Pancreas (tissue), 10 donors: ENCODE results near the gene GATA1. TPM values are rescaled to one million over a fixed set of nuclear protein-coding genes. Genes with fewer than 3 reads are reported as not detected.

Source experiments
- ATAC-seq, 4 donors: fragments of 200-7000 bp; cut with Tn5 transposase; one replicate each; pipeline versions ENCODE4 v1.8.0 to v1.9.1; 2020; ENCODE audit warnings: mild to moderate bottlenecking in 4 of 4, moderate library complexity in 4 of 4
- DNase-seq, 6 donors: peaks; one replicate each; pipeline ENCODE4 v3.0.0-alpha.2; 2020
- FAIRE-seq: peaks from 2 replicates; lab custom pipeline; 2012; peaks lifted over from hg19 to GRCh38; lab: Jason Lieb, UNC
- H3K27ac ChIP-seq, 4 donors: fragments of 200-600 bp; sonication (generic); 1 replicate in 3 of 4; 2 replicates in 1 of 4; pipeline versions ENCODE4 v1.5.0 to v1.8.0; 2020
- H3K27me3 ChIP-seq, 4 donors: fragments of 200-600 bp; one replicate each; pipeline ENCODE4 v1.8.0; 2021
- H3K36me3 ChIP-seq, 3 donors: fragments of 200-600 bp; sonication (generic) in 1 of 3; one replicate each; pipeline versions ENCODE4 v1.5.0 to v1.8.0; 2020 to 2021
- H3K4me1 ChIP-seq, 3 donors: fragments of 200-600 bp; one replicate each; pipeline ENCODE4 v1.8.0; 2021
- H3K4me3 ChIP-seq, 4 donors: fragments of 200-600 bp; sonication (generic) in 2 of 4; one replicate each; pipeline versions ENCODE4 v1.5.0 to v1.8.0; 2020 to 2021
- H3K9me3 ChIP-seq, 4 donors: fragments of 200-600 bp; one replicate each; pipeline ENCODE4 v1.8.0; 2021
- WGBS, 2 donors: extraction: QIAGEN DNeasy Blood & Tissue Kit; methylation state at CpG; one replicate each; pipeline ENCODE4 v1.1.7; 2013; 5-methylcytosine and 5-hydroxymethylcytosine counted together
- intact Hi-C, 3 donors: fragments of 100-400 bp; cut with DNase I; formaldehyde crosslinking; loops; one replicate each; pipeline versions ENCODE4 v1.11.1 to v1.14.2; 2022
- polyA plus RNA-seq, 2 donors: library from polyadenylated mRNA; stranded (reverse); fragments of 200-250 nt; gene quantifications; one replicate each; pipeline ENCODE4 v1.2.3, GENCODE V29; 2013
- total RNA-seq, 6 donors: library from RNA; stranded (reverse); fragmentation: NEBNext Ultra II Directional in 4 of 6; extraction: Animal tissue kit (Norgen Biotek cat#: 25700) in 4 of 6; gene quantifications; one replicate each; pipeline versions ENCODE4 v1.2.1 to v1.2.4, GENCODE V29; 2021 to 2023
- TF ChIP-seq, protein P1 (sequence below), 4 donors: fragments of 200-600 bp; sonication (generic) in 3 of 4; IDR thresholded peaks; one replicate each; pipeline versions ENCODE4 v1.5.0 to v1.8.0; 2021; ENCODE audit warnings: antibody characterized with exemption in 4 of 4
- donor health status: healthy with polysubstance abuse.
- donor health status: DM: no; HTN: no; CAD: no; lungs with moderate emphysema.
- donor health status: DM: no; HTN: no; CAD: no.
- donor health status: control.
- donor health status: control.
- donor health status: Bipolar disorder and iron deficiency.
- donor health status: DM: yes; HTN: yes; CAD: no.
- donor health status: DM: no; HTN: no; CAD: no.
- donor health status: DM: no; HTN: no; CAD: no.
- donor health status: DM: yes; HTN: yes; CAD: no.

GATA1 gene
- total and polyA plus RNA-seq, 8 donors, result 0.12 to 0.19 TPM; not detected in 6

DNA sequence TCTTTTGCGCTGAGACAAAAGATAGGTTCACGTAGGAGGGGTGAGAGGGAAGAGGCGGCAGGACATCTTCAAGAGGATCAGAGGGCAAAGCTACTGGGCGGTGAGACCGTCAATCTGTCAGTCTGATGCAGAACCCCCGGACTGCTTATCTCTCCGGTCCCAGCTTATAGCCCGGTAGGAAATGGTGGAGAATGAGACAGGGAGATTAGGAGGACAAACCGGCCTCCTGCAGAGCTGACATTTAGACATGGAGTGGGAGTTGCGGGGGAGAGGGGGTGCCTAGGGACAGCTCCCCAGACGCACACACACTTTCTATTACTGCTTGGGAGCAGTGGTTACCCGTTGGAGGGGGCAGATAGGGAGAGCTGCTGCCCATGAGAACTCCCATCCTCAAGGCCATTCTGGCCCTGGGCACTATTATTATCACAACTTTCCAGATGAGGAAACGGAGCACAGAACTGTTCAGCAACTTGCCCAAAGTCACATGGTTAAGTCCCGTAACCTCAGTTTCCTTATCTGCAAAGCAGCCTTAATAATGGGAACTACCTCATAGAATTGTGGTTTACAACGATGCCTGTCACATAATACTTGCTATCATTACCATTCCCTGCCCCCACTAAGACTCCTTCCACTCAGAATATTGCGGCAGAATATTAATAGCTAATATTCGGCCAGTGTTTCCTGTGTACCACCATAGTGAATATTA lies 14.3 kb downstream of the GATA1 start:
- Histone ChIP-seq H3K9me3 (no peaks in the 10 kb centered on the region), H3K4me1 (no peaks in the 10 kb centered on the region), H3K36me3 (no peaks in the 10 kb centered on the region), H3K4me3 (peak overlapping the region; percentile 33 to 57 (median 48)), H3K27ac (peak overlapping the region; percentile 87 to 94 (median 90)), H3K27me3 (no peaks in the 10 kb centered on the region)
- TF ChIP-seq, protein P1, sequence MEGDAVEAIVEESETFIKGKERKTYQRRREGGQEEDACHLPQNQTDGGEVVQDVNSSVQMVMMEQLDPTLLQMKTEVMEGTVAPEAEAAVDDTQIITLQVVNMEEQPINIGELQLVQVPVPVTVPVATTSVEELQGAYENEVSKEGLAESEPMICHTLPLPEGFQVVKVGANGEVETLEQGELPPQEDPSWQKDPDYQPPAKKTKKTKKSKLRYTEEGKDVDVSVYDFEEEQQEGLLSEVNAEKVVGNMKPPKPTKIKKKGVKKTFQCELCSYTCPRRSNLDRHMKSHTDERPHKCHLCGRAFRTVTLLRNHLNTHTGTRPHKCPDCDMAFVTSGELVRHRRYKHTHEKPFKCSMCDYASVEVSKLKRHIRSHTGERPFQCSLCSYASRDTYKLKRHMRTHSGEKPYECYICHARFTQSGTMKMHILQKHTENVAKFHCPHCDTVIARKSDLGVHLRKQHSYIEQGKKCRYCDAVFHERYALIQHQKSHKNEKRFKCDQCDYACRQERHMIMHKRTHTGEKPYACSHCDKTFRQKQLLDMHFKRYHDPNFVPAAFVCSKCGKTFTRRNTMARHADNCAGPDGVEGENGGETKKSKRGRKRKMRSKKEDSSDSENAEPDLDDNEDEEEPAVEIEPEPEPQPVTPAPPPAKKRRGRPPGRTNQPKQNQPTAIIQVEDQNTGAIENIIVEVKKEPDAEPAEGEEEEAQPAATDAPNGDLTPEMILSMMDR (IDR thresholded peaks at IDR 0.05), result no peak
- intact Hi-C loops, result no loop called here
- 32 to 51% methylated on average over 17 of the region's 17 CpGs for whole genome bisulfite sequencing, 2 donors
- FAIRE-seq (no peak), DNase-seq (no peak), ATAC-seq (no peak)

GRCh38 chrX:48801280-48802088 lies 15.1 kb downstream of the GATA1 start, which contains the start of gene HDAC6:
Gene HDAC6 (plus strand): TSS chrX:48802067. CDS start chrX:48802693, 626 bp downstream.
- peak within 1 kb of the TSS; percentile 33 to 57 (median 48) for H3K4me3 ChIP-seq
- no peaks in the 10 kb centered on the region for H3K36me3 ChIP-seq
- intact Hi-C loops, result no loop called here
- no peaks in the 10 kb centered on the region for H3K4me1 ChIP-seq
- peak within 1 kb of the TSS; percentile 90 to 94 (median 94) for H3K27ac ChIP-seq
- TF ChIP-seq, protein P1 (IDR thresholded peaks at IDR 0.05), result no peak
- FAIRE-seq (peak; percentile 68), ATAC-seq (peak; percentile 86 to 95 (median 90)), DNase-seq (peak; percentile 93 to 97 (median 96))
- H3K9me3 ChIP-seq, result no peaks in the 10 kb centered on the region
- 0 to 36% methylated on average over 81 to 89 of the region's 89 CpGs for WGBS, 2 donors
- no peaks in the 10 kb centered on the region for H3K27me3 ChIP-seq

- no peaks in the 10 kb centered on the region for H3K9me3 ChIP-seq
- DNase-seq (peak; percentile 80 to 91 (median 83)), FAIRE-seq (no peak), ATAC-seq (peak; percentile 64 to 80 (median 73))
- H3K4me1 ChIP-seq, result no peaks in the 10 kb centered on the region
- peak overlapping the region; percentile 77 to 94 (median 91) for H3K27ac ChIP-seq
- TF ChIP-seq, protein P1 (IDR thresholded peaks at IDR 0.05), result no peak
- peak overlapping the region; percentile 21 to 51 (median 28) for H3K4me3 ChIP-seq
- no peaks in the 10 kb centered on the region for H3K36me3 ChIP-seq
- H3K27me3 ChIP-seq, result no peaks in the 10 kb centered on the region
- intact Hi-C loops, result no loop called here
- WGBS, 2 donors, result 4 to 31% methylated on average over 38 to 39 of the region's 40 CpGs
Observed at GRCh38 chrX:48802089-48802904, 15.9 kb downstream of the GATA1 start.

DNA sequence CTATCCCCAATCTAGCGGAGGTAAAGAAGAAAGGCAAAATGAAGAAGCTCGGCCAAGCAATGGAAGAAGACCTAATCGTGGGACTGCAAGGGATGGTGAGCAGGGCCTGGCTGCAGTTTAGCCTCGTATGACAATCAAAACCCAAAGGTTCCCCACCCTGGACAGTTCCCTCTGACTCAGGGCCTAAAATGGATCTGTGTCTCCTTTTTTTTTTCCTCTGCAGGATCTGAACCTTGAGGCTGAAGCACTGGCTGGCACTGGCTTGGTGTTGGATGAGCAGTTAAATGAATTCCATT lies 16.5 kb downstream of the GATA1 start:
- TF ChIP-seq, protein P1 (IDR thresholded peaks at IDR 0.05), result no peak
- DNase-seq, result peak in 1 of 6 donors; percentile 7
- ATAC-seq, result no peak
- Histone ChIP-seq H3K4me1 (no peaks in the 10 kb centered on the region), H3K4me3 (peak overlapping the region in 3 of 4 donors; percentile 21 to 51 (median 35)), H3K27ac (peak overlapping the region; percentile 77 to 94 (median 91)), H3K9me3 (no peaks in the 10 kb centered on the region), H3K27me3 (no peaks in the 10 kb centered on the region), H3K36me3 (no peaks in the 10 kb centered on the region)
- WGBS, 2 donors, result 38 to 41% methylated on average over 4 of the region's 4 CpGs
- no peak for FAIRE-seq
- intact Hi-C loops, result no loop called here
